Right lobe of liver (tissue), 4 donors: ENCODE data around the gene ARHGEF19.

Experiments used
- CTCF ChIP-seq, 4 donors: fragments of 200-600 bp in 3 of 4; fragments of 450-650 bp in 1 of 4; IDR thresholded peaks; one replicate each; pipeline versions ENCODE4 v1.5.1 to v1.8.0; 2016 to 2022; ENCODE audit warnings: antibody characterized with exemption in 4 of 4, mild to moderate bottlenecking in 2 of 4
- POLR2A ChIP-seq: fragments of 450-650 bp; IDR thresholded peaks from one replicate; pipeline ENCODE4 v1.6.1; 2017; ENCODE audit warnings: antibody characterized with exemption, mild to moderate bottlenecking
- donor health status: DM: no; HTN: no; CAD: no.
- donor health status: DM: no; HTN: no; CAD: no.
- donor health status: DM: no; HTN: yes; CAD: no.

DNA sequence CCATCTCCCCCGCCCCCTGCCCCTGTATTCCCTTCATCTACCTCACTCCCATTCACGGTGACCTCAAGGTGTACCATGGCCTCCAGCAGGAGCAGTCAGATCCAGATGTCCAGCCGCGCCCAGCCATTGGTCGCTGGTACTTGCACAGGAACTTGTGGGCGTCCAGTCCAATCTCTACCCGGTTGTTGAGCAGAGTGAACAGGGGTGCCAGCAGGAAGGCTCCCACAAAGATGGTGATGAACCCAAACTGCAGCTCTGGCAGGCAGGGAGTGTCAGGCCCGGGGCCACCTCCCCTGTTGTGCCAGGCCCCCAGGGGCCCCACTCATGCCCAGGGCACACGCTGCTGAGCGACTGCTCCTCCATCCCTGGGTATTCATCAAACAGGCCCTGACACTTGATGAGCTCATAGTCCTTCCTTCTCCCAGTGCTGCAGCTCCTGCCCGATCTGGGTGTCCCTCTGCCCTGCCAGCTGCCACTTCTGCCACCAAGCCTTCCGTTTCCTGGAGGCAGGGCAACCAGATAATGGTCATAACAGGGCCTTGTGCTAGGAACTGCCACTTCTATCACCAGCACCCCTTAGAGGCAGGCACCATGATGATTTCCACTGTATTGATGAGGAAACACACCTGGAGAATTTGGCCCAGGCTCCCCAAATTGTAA is 5.7 kb upstream of the ARHGEF19 start:
- TF ChIP-seq POLR2A (no peak), CTCF (IDR thresholded peaks at IDR 0.05) (no peak)
